Progenitor cell of endocrine pancreas (in vitro differentiated cells): Measurements from ENCODE around the gene CHCHD10. TPM values are rescaled to one million over a fixed set of nuclear protein-coding genes. Genes with fewer than 3 reads are reported as not detected.

Source experiments
- DNase-seq: peaks from one replicate; pipeline ENCODE4 v3.0.0; 2021; ENCODE audit warnings: low spot score; ENCODE audit not compliant: unreplicated experiment
- H3K27ac Mint-ChIP-seq: 2 replicates; pipeline ENCODE4 v1.8.0; 2021; ENCODE audit warnings: mild to moderate bottlenecking, moderate library complexity, mixed read lengths
- H3K27me3 Mint-ChIP-seq: 2 replicates; pipeline ENCODE4 v1.8.0; 2021; ENCODE audit warnings: mixed read lengths
- H3K36me3 Mint-ChIP-seq: 2 replicates; pipeline ENCODE4 v1.8.0; 2022; ENCODE audit warnings: mixed read lengths; ENCODE audit not compliant: insufficient read depth
- H3K4me1 Mint-ChIP-seq: 2 replicates; pipeline ENCODE4 v1.8.0; 2021; ENCODE audit warnings: low read depth, mixed read lengths
- H3K4me3 Mint-ChIP-seq: 2 replicates; pipeline ENCODE4 v1.8.0; 2021; ENCODE audit warnings: low read depth, mild to moderate bottlenecking, moderate library complexity, mixed read lengths
- H3K9me3 Mint-ChIP-seq: 2 replicates; pipeline ENCODE4 v1.8.0; 2021; ENCODE audit warnings: low read depth, mixed read lengths
- CTCF ChIP-seq: fragments of 200-600 bp; sonication (generic); IDR thresholded peaks from one replicate; pipeline ENCODE4 v1.5.0; 2021; ENCODE audit warnings: antibody characterized with exemption, mild to moderate bottlenecking; ENCODE audit not compliant: unreplicated experiment
- total RNA-seq: library from RNA; stranded (reverse); gene quantifications from 2 replicates; pipeline ENCODE4 v1.2.1, GENCODE V29; 2021

The CHCHD10 gene
- total RNA-seq, 1 donor from 2014 or later = 42.3 TPM

GRCh38 chr22:23800297-23801237 is 32.8 kb upstream of the CHCHD10 start:
- H3K4me1 Mint-ChIP-seq = peaks cover 6% of the 10 kb centered on the region
- no peaks in the 10 kb centered on the region for H3K27me3 Mint-ChIP-seq
- DNase-seq = no peak
- no peaks in the 10 kb centered on the region for H3K9me3 Mint-ChIP-seq
- no peak overlapping the region for H3K27ac Mint-ChIP-seq
- peaks cover 44% of the 10 kb centered on the region for H3K36me3 Mint-ChIP-seq
- TF ChIP-seq CTCF = no peak
- no peak overlapping the region for H3K4me3 Mint-ChIP-seq

GRCh38 chr22:23796461-23796860 is 28.7 kb upstream of the CHCHD10 start:
- TF ChIP-seq CTCF = no peak
- no peak for DNase-seq
- no peak overlapping the region for H3K27ac Mint-ChIP-seq
- H3K27me3 Mint-ChIP-seq = no peaks in the 10 kb centered on the region
- H3K4me1 Mint-ChIP-seq = no peaks in the 10 kb centered on the region
- peaks cover 33% of the 10 kb centered on the region for H3K36me3 Mint-ChIP-seq
- H3K9me3 Mint-ChIP-seq = no peaks in the 10 kb centered on the region
- H3K4me3 Mint-ChIP-seq = no peak overlapping the region

DNA sequence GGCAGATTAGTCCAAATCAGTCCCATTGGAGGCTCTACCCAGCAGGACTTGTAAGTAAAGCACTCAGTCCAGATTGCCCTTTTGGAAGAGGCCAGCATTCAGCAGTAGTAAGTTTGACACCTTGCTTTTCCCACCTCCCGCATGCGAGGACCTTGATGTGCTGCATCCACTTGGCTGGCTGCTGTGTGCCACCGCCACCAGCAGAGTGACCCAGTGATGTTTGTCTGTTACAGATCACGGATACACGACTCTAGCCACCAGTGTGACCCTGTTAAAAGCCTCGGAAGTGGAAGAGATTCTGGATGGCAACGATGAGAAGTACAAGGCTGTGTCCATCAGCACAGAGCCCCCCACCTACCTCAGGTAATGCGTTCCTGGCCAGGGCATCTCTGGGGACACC is 25.6 kb upstream of the CHCHD10 start:
- DNase-seq = no peak
- Mint-ChIP-seq H3K27me3 (no peaks in the 10 kb centered on the region), H3K4me1 (peaks cover 16% of the 10 kb centered on the region), H3K27ac (no peak overlapping the region), H3K4me3 (no peak overlapping the region), H3K9me3 (no peaks in the 10 kb centered on the region), H3K36me3 (peaks cover 22% of the 10 kb centered on the region)
- no peak for TF ChIP-seq CTCF

GRCh38 chr22:23791738-23792645 is 24.2 kb upstream of the CHCHD10 start:
- no peak for DNase-seq
- no peak for TF ChIP-seq CTCF
- Mint-ChIP-seq H3K27ac (no peak overlapping the region), H3K4me3 (no peak overlapping the region), H3K9me3 (no peaks in the 10 kb centered on the region), H3K27me3 (no peaks in the 10 kb centered on the region), H3K36me3 (peaks cover 20% of the 10 kb centered on the region), H3K4me1 (peaks cover 23% of the 10 kb centered on the region)
